HCT116 (cell line): ENCODE data around the gene USP10. TPM values are rescaled to one million over a fixed set of nuclear protein-coding genes. Genes with fewer than 3 reads are reported as not detected.

Experiments
- ATAC-seq: fragments of 200-7000 bp; cut with Tn5 transposase; 2 replicates; pipeline ENCODE4 v1.9.1; 2020; ENCODE audit warnings: mild to moderate bottlenecking, moderate library complexity
- BruUV-seq: library from RNA; stranded (reverse); fragments of 400-500 nt; replicated peaks from 2 replicates; lab custom pipeline; 2021; lab: Mats Ljungman, UMichigan
- CTCF ChIA-PET: fragments of 300-600 bp; sonication (Branson Sonifier 250); formaldehyde crosslinking; loops from one replicate; lab custom pipeline; 2021; ENCODE audit warnings: antibody characterized with exemption; lab: Charles Lee
- POLR2A ChIA-PET: fragments of 300-600, 350-600 bp; sonication (Branson Sonifier 250); formaldehyde crosslinking; loops from one replicate; lab custom pipeline; 2021; ENCODE audit warnings: antibody characterized with exemption; lab: Charles Lee
- RAD21 ChIA-PET, 2 experiments: fragments of 300-600 bp; sonication (Branson Sonifier 250); formaldehyde crosslinking; loops; one replicate each; lab custom pipeline; 2023; ENCODE audit warnings: low total read pairs in 2 of 2; ENCODE audit not compliant: uncharacterized antibody in 2 of 2, unreplicated experiment in 2 of 2, low non-redundant PET in 1 of 2; lab: Charles Lee
- DNase-seq: peaks from one replicate; pipeline ENCODE4 v3.0.0-alpha.2; 2010; ENCODE audit warnings: low read depth, low spot score
- H2AFZ ChIP-seq: fragments of 200-600 bp; shearing (Covaris generic), sonication (generic); 2 replicates; pipeline ENCODE4 v1.6.1; 2017; ENCODE audit warnings: low read depth, mixed run types, mixed read lengths, antibody characterized with exemption, low read length; ENCODE audit not compliant: poor library complexity, severe bottlenecking
- H3K27ac ChIP-seq: 2 replicates; pipeline ENCODE4 v1.5.1; 2012; ENCODE audit warnings: low read depth, low read length
- H3K27me3 ChIP-seq: fragments of 200-600 bp; sonication (generic); 2 replicates; pipeline ENCODE4 v1.6.1; 2016; ENCODE audit warnings: mixed run types, low read length, mixed read lengths; ENCODE audit not compliant: insufficient read depth
- H3K36me3 ChIP-seq, 2 experiments: fragments of 200-500 bp in 1 of 2; fragments of 200-600 bp in 1 of 2; sonication (Bioruptor generic) in 1 of 2; sonication (generic) in 1 of 2; 2 replicates each; pipeline versions ENCODE4 v1.5.1 to v1.6.1; 2014 to 2016; ENCODE audit warnings: low read length in 2 of 2, inconsistent platforms in 1 of 2, mixed read lengths in 1 of 2, mixed run types in 1 of 2; ENCODE audit not compliant: insufficient read depth in 2 of 2, control insufficient read depth in 1 of 2
- H3K4me1 ChIP-seq, 2 experiments: fragments of 200-600 bp in 1 of 2; sonication (generic) in 1 of 2; 2 replicates each; pipeline versions ENCODE4 v1.5.1 to v1.6.1; 2012 to 2017; ENCODE audit warnings: low read length in 2 of 2, inconsistent platforms in 1 of 2, mild to moderate bottlenecking in 1 of 2, mixed read lengths in 1 of 2, mixed run types in 1 of 2, moderate library complexity in 1 of 2; ENCODE audit not compliant: insufficient read depth in 2 of 2, control insufficient read depth in 1 of 2
- H3K4me2 ChIP-seq: fragments of 200-600 bp; sonication (generic); 2 replicates; pipeline ENCODE4 v1.6.1; 2017; ENCODE audit warnings: mixed run types, low read length, mixed read lengths
- H3K4me3 ChIP-seq, 2 experiments: fragments of 200-600 bp in 1 of 2; sonication (generic) in 1 of 2; replicated peaks in 1 of 2; 2 replicates each; pipeline ENCODE4 v1.5.1; 2011 to 2016; ENCODE audit warnings: low read length in 2 of 2, control low read depth in 1 of 2, low read depth in 1 of 2, mild to moderate bottlenecking in 1 of 2, mixed read lengths in 1 of 2, mixed run types in 1 of 2
- H3K79me2 ChIP-seq: fragments of 200-600 bp; sonication (generic); 2 replicates; pipeline ENCODE4 v1.6.1; 2017; ENCODE audit warnings: mild to moderate bottlenecking, mixed run types, low read length, moderate library complexity, mixed read lengths; ENCODE audit not compliant: insufficient read depth
- H3K9ac ChIP-seq: fragments of 200-600 bp; sonication (generic); 2 replicates; pipeline ENCODE4 v1.6.1; 2016; ENCODE audit warnings: low read length, mixed read lengths
- H3K9me2 ChIP-seq: fragments of 200-600 bp; sonication (generic), shearing (Covaris generic); 2 replicates; pipeline ENCODE4 v1.6.1; 2017; ENCODE audit warnings: mixed run types, mild to moderate bottlenecking, moderate library complexity; ENCODE audit not compliant: insufficient read depth
- H3K9me3 ChIP-seq, 2 experiments: fragments of 200-500 bp in 1 of 2; fragments of 200-600 bp in 1 of 2; sonication (Bioruptor generic) in 1 of 2; sonication (generic) in 1 of 2; 2 replicates each; pipeline ENCODE4 v1.6.1; 2014 to 2017; ENCODE audit warnings: low read length in 2 of 2, mixed read lengths in 2 of 2, inconsistent platforms in 1 of 2, low read depth in 1 of 2, mild to moderate bottlenecking in 1 of 2, mixed run types in 1 of 2, moderate library complexity in 1 of 2; ENCODE audit not compliant: control insufficient read depth in 1 of 2, insufficient read depth in 1 of 2
- H4K20me1 ChIP-seq: fragments of 200-600 bp; sonication (generic), shearing (Covaris generic); 2 replicates; pipeline ENCODE4 v1.6.1; 2017; ENCODE audit warnings: mixed run types, mild to moderate bottlenecking, moderate library complexity; ENCODE audit not compliant: insufficient read depth
- CBX3 ChIP-seq: IDR thresholded peaks from 2 replicates; pipeline ENCODE4 v1.6.1; 2012; ENCODE audit warnings: low read depth
- CEBPB ChIP-seq: IDR thresholded peaks from 2 replicates; pipeline ENCODE4 v1.6.1; 2012; ENCODE audit warnings: low read depth
- ELF1 ChIP-seq: IDR thresholded peaks from 2 replicates; pipeline ENCODE4 v1.6.1; 2012; ENCODE audit warnings: low read depth, borderline replicate concordance
- FOSL1 ChIP-seq: IDR thresholded peaks from 2 replicates; pipeline ENCODE4 v1.6.1; 2012; ENCODE audit warnings: low read depth
- POLR2AphosphoS5 ChIP-seq: IDR thresholded peaks from 2 replicates; pipeline ENCODE4 v1.6.1; 2011; ENCODE audit warnings: mild to moderate bottlenecking, low read depth, low read length, moderate library complexity
- RAD21 ChIP-seq: IDR thresholded peaks from 2 replicates; pipeline ENCODE4 v1.6.1; 2012; ENCODE audit warnings: low read depth, mild to moderate bottlenecking
- SIN3A ChIP-seq: IDR thresholded peaks from 2 replicates; pipeline ENCODE4 v1.6.1; 2012; ENCODE audit warnings: low read depth
- SP1 ChIP-seq: IDR thresholded peaks from 2 replicates; pipeline ENCODE4 v1.6.1; 2012; ENCODE audit warnings: low read depth
- SRF ChIP-seq: IDR thresholded peaks from 2 replicates; pipeline ENCODE4 v1.6.1; 2012; ENCODE audit warnings: low read depth
- TCF7L2 ChIP-seq: IDR thresholded peaks from 2 replicates; pipeline ENCODE4 v1.7.0; 2011; ENCODE audit warnings: borderline replicate concordance, inconsistent platforms; ENCODE audit not compliant: insufficient read depth, insufficient read length; ENCODE audit errors: extremely low read depth
- YY1 ChIP-seq: IDR thresholded peaks from 2 replicates; pipeline ENCODE4 v1.6.1; 2011; ENCODE audit warnings: low read length, low read depth, moderate library complexity, mild to moderate bottlenecking; ENCODE audit not compliant: insufficient replicate concordance; ENCODE audit errors: extremely low read depth
- ZFX ChIP-seq: fragments of 450-650 bp; IDR thresholded peaks from 2 replicates; pipeline ENCODE4 v1.6.1; 2017
- ZNF274 ChIP-seq: fragments of 200-500 bp; sonication (Bioruptor generic); IDR thresholded peaks from 2 replicates; pipeline ENCODE4 v1.6.1; 2014; ENCODE audit warnings: mild to moderate bottlenecking, low read depth, low read length, inconsistent platforms
- intact Hi-C: fragments of 100-400 bp; cut with micrococcal nuclease; formaldehyde crosslinking; loops from 2 replicates; pipeline ENCODE4 v1.10.0; 2022
- total RNA-seq: library from RNA; stranded (reverse); gene quantifications from one replicate; pipeline ENCODE4 v1.2.1, GENCODE V29; 2021; ENCODE audit not compliant: unreplicated experiment
- TF ChIP-seq, protein P1 (sequence below): IDR thresholded peaks from 2 replicates; pipeline ENCODE4 v1.6.1; 2012
- TF ChIP-seq, protein P2 (sequence below), 3 experiments: fragments of 200-600 bp in 1 of 3; sonication (generic) in 1 of 3; IDR thresholded peaks in 2 of 3; conservative IDR thresholded peaks in 1 of 3; 2 replicates each; pipeline ENCODE4 v1.5.1; 2012 to 2017; ENCODE audit warnings: low read depth in 2 of 3, low read length in 2 of 3, antibody characterized with exemption in 1 of 3, borderline replicate concordance in 1 of 3, control low read depth in 1 of 3, mild to moderate bottlenecking in 1 of 3, mixed read lengths in 1 of 3, mixed run types in 1 of 3, moderate library complexity in 1 of 3; ENCODE audit not compliant: insufficient read depth in 1 of 3
- TF ChIP-seq, protein P3 (sequence below): IDR thresholded peaks from 2 replicates; pipeline ENCODE4 v1.6.1; 2012
- TF ChIP-seq, protein P4 (sequence below): IDR thresholded peaks from 2 replicates; pipeline ENCODE4 v1.6.1; 2011; ENCODE audit warnings: mild to moderate bottlenecking, low read length, moderate library complexity; ENCODE audit not compliant: insufficient replicate concordance; ENCODE audit errors: extremely low read depth

The USP10 gene
- total RNA-seq, 1 experiment from 2014 or later: 175 TPM

DNA sequence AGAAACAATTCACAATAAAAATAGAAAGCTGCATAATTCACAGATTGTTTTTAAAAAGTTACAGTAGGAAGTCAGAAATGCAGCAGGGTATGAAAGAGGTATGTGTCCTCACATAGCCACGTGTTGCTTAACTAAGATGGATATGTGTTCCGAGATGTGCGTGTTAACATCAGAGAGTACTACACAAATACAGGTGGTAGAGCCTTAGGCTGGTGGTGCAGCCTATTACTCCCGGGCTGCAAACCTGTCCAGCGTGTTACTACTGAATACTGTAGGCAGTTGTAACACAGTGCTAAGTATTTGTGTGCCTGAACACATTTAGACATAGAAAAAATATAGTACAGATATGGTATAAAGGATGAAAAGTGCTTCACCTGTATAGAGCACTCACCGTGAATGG lies 46.4 kb downstream of the USP10 start:
- CTCF ChIA-PET: interaction anchor here (0.6 to 2.9 kb wide), 6 partner anchors 8 to 225 kb away, joined by 3 to 39 read pairs (median 4); no protein-coding TSS in a partner anchor
- BruUV-seq: no TSS peak
- POLR2A ChIA-PET: no interaction called here
- no peak overlapping the region for H3K4me3 ChIP-seq
- intact Hi-C loops: no loop called here
- RAD21 ChIA-PET: no interaction called here
- no peak overlapping the region for H3K9ac ChIP-seq
- DNase-seq (no peak), ATAC-seq (no peak)
- no peaks in the 10 kb centered on the region for H3K9me3 ChIP-seq
- peaks cover 0 to 3% of the 10 kb centered on the region in 2 experiments; a peak in 1 of 4 replicates for H3K4me1 ChIP-seq
- no peak overlapping the region for H3K27ac ChIP-seq
- H3K27me3 ChIP-seq: no peaks in the 10 kb centered on the region
- peaks cover 100% of the 10 kb centered on the region for H3K79me2 ChIP-seq
- peaks cover 52% of the 10 kb centered on the region for H4K20me1 ChIP-seq
- no peak overlapping the region for H2AFZ ChIP-seq
- peaks cover 18 to 32% of the 10 kb centered on the region in 2 experiments; a peak in 3 of 4 replicates for H3K36me3 ChIP-seq
- no peak for TF ChIP-seq YY1
- no peak for TF ChIP-seq ELF1
- TF ChIP-seq SRF: no peak
- no peak for TF ChIP-seq TCF7L2
- TF ChIP-seq RAD21: no peak
- TF ChIP-seq ZFX: no peak
- no peak for TF ChIP-seq CEBPB
- no peak for TF ChIP-seq SIN3A
- no peak for TF ChIP-seq SP1
- no peak for TF ChIP-seq CBX3
- TF ChIP-seq ZNF274: no peak
- TF ChIP-seq, protein P1, sequence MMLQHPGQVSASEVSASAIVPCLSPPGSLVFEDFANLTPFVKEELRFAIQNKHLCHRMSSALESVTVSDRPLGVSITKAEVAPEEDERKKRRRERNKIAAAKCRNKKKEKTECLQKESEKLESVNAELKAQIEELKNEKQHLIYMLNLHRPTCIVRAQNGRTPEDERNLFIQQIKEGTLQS: no peak
- no peak for TF ChIP-seq FOSL1
- no peak for TF ChIP-seq POLR2AphosphoS5
- TF ChIP-seq, protein P2, sequence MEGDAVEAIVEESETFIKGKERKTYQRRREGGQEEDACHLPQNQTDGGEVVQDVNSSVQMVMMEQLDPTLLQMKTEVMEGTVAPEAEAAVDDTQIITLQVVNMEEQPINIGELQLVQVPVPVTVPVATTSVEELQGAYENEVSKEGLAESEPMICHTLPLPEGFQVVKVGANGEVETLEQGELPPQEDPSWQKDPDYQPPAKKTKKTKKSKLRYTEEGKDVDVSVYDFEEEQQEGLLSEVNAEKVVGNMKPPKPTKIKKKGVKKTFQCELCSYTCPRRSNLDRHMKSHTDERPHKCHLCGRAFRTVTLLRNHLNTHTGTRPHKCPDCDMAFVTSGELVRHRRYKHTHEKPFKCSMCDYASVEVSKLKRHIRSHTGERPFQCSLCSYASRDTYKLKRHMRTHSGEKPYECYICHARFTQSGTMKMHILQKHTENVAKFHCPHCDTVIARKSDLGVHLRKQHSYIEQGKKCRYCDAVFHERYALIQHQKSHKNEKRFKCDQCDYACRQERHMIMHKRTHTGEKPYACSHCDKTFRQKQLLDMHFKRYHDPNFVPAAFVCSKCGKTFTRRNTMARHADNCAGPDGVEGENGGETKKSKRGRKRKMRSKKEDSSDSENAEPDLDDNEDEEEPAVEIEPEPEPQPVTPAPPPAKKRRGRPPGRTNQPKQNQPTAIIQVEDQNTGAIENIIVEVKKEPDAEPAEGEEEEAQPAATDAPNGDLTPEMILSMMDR (IDR thresholded peaks at IDR 0.05 in 2 of 3, conservative IDR thresholded peaks at IDR 0.05 in 1 of 3; ENCODE audit: borderline replicate concordance in 1 of 3, insufficient read depth in 1 of 3, low read depth in 2 of 3, low read length in 2 of 3): no peak
- TF ChIP-seq, protein P3, sequence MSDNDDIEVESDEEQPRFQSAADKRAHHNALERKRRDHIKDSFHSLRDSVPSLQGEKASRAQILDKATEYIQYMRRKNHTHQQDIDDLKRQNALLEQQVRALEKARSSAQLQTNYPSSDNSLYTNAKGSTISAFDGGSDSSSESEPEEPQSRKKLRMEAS: no peak
- TF ChIP-seq, protein P4, sequence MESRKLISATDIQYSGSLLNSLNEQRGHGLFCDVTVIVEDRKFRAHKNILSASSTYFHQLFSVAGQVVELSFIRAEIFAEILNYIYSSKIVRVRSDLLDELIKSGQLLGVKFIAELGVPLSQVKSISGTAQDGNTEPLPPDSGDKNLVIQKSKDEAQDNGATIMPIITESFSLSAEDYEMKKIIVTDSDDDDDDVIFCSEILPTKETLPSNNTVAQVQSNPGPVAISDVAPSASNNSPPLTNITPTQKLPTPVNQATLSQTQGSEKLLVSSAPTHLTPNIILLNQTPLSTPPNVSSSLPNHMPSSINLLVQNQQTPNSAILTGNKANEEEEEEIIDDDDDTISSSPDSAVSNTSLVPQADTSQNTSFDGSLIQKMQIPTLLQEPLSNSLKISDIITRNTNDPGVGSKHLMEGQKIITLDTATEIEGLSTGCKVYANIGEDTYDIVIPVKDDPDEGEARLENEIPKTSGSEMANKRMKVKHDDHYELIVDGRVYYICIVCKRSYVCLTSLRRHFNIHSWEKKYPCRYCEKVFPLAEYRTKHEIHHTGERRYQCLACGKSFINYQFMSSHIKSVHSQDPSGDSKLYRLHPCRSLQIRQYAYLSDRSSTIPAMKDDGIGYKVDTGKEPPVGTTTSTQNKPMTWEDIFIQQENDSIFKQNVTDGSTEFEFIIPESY: no peak
- no peak overlapping the region for H3K4me2 ChIP-seq
- H3K9me2 ChIP-seq: no peaks in the 10 kb centered on the region
